Stimulated activated CD8-positive, alpha-beta memory T cell treated with anti-CD3 and anti-CD28 coated beads, Interleukin-7, amount 100 ng/mL, for 24 hours (primary cell): ENCODE data around the gene ZBTB11.
A peak's percentile ranks its signal among the peaks of the same experiment; 100 is the strongest.
"Not testable (repeated sequence)": the region's sequence is repeated elsewhere in the genome, so short reads cannot be mapped to it uniquely, and the experiment has no call there.

Source experiments
- DNase-seq: peaks from one replicate; pipeline ENCODE4 v3.0.0-alpha.2; 2020; ENCODE audit warnings: low read depth

The ZBTB11 gene

GRCh38 chr3:101643861-101644613 is 32.9 kb downstream of the ZBTB11 start:
- DNase-seq, result no peak

GRCh38 chr3:101643009-101643844 is 33.7 kb downstream of the ZBTB11 start:
- DNase-seq, result no peak

- DNase-seq, result no peak
Observed at GRCh38 chr3:101642441-101642840, 34.5 kb downstream of the ZBTB11 start.

GRCh38 chr3:101641397-101642115 is 35.4 kb downstream of the ZBTB11 start:
- not testable (repeated sequence) for DNase-seq

- no peak for DNase-seq
Observed at GRCh38 chr3:101640256-101640655, 36.7 kb downstream of the ZBTB11 start.

- DNase-seq, result no peak
Observed at GRCh38 chr3:101639280-101639963, 37.5 kb downstream of the ZBTB11 start.

GRCh38 chr3:101638261-101638745 is 38.6 kb downstream of the ZBTB11 start:
- no peak for DNase-seq

GRCh38 chr3:101637451-101637850 is 39.5 kb downstream of the ZBTB11 start:
- no peak for DNase-seq

GRCh38 chr3:101635954-101636798 is 40.8 kb downstream of the ZBTB11 start:
- peak; percentile 49 for DNase-seq

GRCh38 chr3:101635345-101635744 is 41.6 kb downstream of the ZBTB11 start:
- no peak for DNase-seq

- DNase-seq, result no peak
Observed at GRCh38 chr3:101634591-101635196, 42.2 kb downstream of the ZBTB11 start.

- DNase-seq, result no peak
Observed at GRCh38 chr3:101633186-101633585, 43.7 kb downstream of the ZBTB11 start.

- DNase-seq, result no peak
Observed at GRCh38 chr3:101632586-101632985, 44.3 kb downstream of the ZBTB11 start.

- DNase-seq, result not testable (repeated sequence)
Observed at GRCh38 chr3:101631959-101632358, 45.0 kb downstream of the ZBTB11 start.

GRCh38 chr3:101631098-101631796 is 45.7 kb downstream of the ZBTB11 start:
- DNase-seq, result no peak

- no peak for DNase-seq
Observed at GRCh38 chr3:101629219-101629618, 47.7 kb downstream of the ZBTB11 start.

- no peak for DNase-seq
Observed at GRCh38 chr3:101625879-101626278, 51.1 kb downstream of the ZBTB11 start.

GRCh38 chr3:101624857-101625256 is 52.1 kb downstream of the ZBTB11 start:
- DNase-seq, result no peak

- DNase-seq, result no peak
Observed at GRCh38 chr3:101623656-101624055, 53.3 kb downstream of the ZBTB11 start.

GRCh38 chr3:101619734-101620133 is 57.2 kb downstream of the ZBTB11 start:
- no peak for DNase-seq
